HCT116 (cell line): ENCODE data around the gene FTO. TPM values are rescaled to one million over a fixed set of nuclear protein-coding genes. Genes with fewer than 3 reads are reported as not detected.

Experiments used
- ATAC-seq: fragments of 200-7000 bp; cut with Tn5 transposase; 2 replicates; pipeline ENCODE4 v1.9.1; 2020; ENCODE audit warnings: mild to moderate bottlenecking, moderate library complexity
- BruUV-seq: library from RNA; stranded (reverse); fragments of 400-500 nt; replicated peaks from 2 replicates; lab custom pipeline; 2021; lab: Mats Ljungman, UMichigan
- CTCF ChIA-PET: fragments of 300-600 bp; sonication (Branson Sonifier 250); formaldehyde crosslinking; loops from one replicate; lab custom pipeline; 2021; ENCODE audit warnings: antibody characterized with exemption; lab: Charles Lee
- POLR2A ChIA-PET: fragments of 300-600, 350-600 bp; sonication (Branson Sonifier 250); formaldehyde crosslinking; loops from one replicate; lab custom pipeline; 2021; ENCODE audit warnings: antibody characterized with exemption; lab: Charles Lee
- RAD21 ChIA-PET, 2 experiments: fragments of 300-600 bp; sonication (Branson Sonifier 250); formaldehyde crosslinking; loops; one replicate each; lab custom pipeline; 2023; ENCODE audit warnings: low total read pairs in 2 of 2; ENCODE audit not compliant: uncharacterized antibody in 2 of 2, unreplicated experiment in 2 of 2, low non-redundant PET in 1 of 2; lab: Charles Lee
- DNase-seq: peaks from one replicate; pipeline ENCODE4 v3.0.0-alpha.2; 2010; ENCODE audit warnings: low read depth, low spot score
- H2AFZ ChIP-seq: fragments of 200-600 bp; shearing (Covaris generic), sonication (generic); 2 replicates; pipeline ENCODE4 v1.6.1; 2017; ENCODE audit warnings: low read depth, mixed run types, mixed read lengths, antibody characterized with exemption, low read length; ENCODE audit not compliant: poor library complexity, severe bottlenecking
- H3K27ac ChIP-seq: 2 replicates; pipeline ENCODE4 v1.5.1; 2012; ENCODE audit warnings: low read depth, low read length
- H3K27me3 ChIP-seq: fragments of 200-600 bp; sonication (generic); 2 replicates; pipeline ENCODE4 v1.6.1; 2016; ENCODE audit warnings: mixed run types, low read length, mixed read lengths; ENCODE audit not compliant: insufficient read depth
- H3K36me3 ChIP-seq, 2 experiments: fragments of 200-500 bp in 1 of 2; fragments of 200-600 bp in 1 of 2; sonication (Bioruptor generic) in 1 of 2; sonication (generic) in 1 of 2; 2 replicates each; pipeline versions ENCODE4 v1.5.1 to v1.6.1; 2014 to 2016; ENCODE audit warnings: low read length in 2 of 2, inconsistent platforms in 1 of 2, mixed read lengths in 1 of 2, mixed run types in 1 of 2; ENCODE audit not compliant: insufficient read depth in 2 of 2, control insufficient read depth in 1 of 2
- H3K4me1 ChIP-seq, 2 experiments: fragments of 200-600 bp in 1 of 2; sonication (generic) in 1 of 2; 2 replicates each; pipeline versions ENCODE4 v1.5.1 to v1.6.1; 2012 to 2017; ENCODE audit warnings: low read length in 2 of 2, inconsistent platforms in 1 of 2, mild to moderate bottlenecking in 1 of 2, mixed read lengths in 1 of 2, mixed run types in 1 of 2, moderate library complexity in 1 of 2; ENCODE audit not compliant: insufficient read depth in 2 of 2, control insufficient read depth in 1 of 2
- H3K4me2 ChIP-seq: fragments of 200-600 bp; sonication (generic); 2 replicates; pipeline ENCODE4 v1.6.1; 2017; ENCODE audit warnings: mixed run types, low read length, mixed read lengths
- H3K4me3 ChIP-seq, 2 experiments: fragments of 200-600 bp in 1 of 2; sonication (generic) in 1 of 2; replicated peaks in 1 of 2; 2 replicates each; pipeline ENCODE4 v1.5.1; 2011 to 2016; ENCODE audit warnings: low read length in 2 of 2, control low read depth in 1 of 2, low read depth in 1 of 2, mild to moderate bottlenecking in 1 of 2, mixed read lengths in 1 of 2, mixed run types in 1 of 2
- H3K79me2 ChIP-seq: fragments of 200-600 bp; sonication (generic); 2 replicates; pipeline ENCODE4 v1.6.1; 2017; ENCODE audit warnings: mild to moderate bottlenecking, mixed run types, low read length, moderate library complexity, mixed read lengths; ENCODE audit not compliant: insufficient read depth
- H3K9ac ChIP-seq: fragments of 200-600 bp; sonication (generic); 2 replicates; pipeline ENCODE4 v1.6.1; 2016; ENCODE audit warnings: low read length, mixed read lengths
- H3K9me2 ChIP-seq: fragments of 200-600 bp; sonication (generic), shearing (Covaris generic); 2 replicates; pipeline ENCODE4 v1.6.1; 2017; ENCODE audit warnings: mixed run types, mild to moderate bottlenecking, moderate library complexity; ENCODE audit not compliant: insufficient read depth
- H3K9me3 ChIP-seq, 2 experiments: fragments of 200-500 bp in 1 of 2; fragments of 200-600 bp in 1 of 2; sonication (Bioruptor generic) in 1 of 2; sonication (generic) in 1 of 2; 2 replicates each; pipeline ENCODE4 v1.6.1; 2014 to 2017; ENCODE audit warnings: low read length in 2 of 2, mixed read lengths in 2 of 2, inconsistent platforms in 1 of 2, low read depth in 1 of 2, mild to moderate bottlenecking in 1 of 2, mixed run types in 1 of 2, moderate library complexity in 1 of 2; ENCODE audit not compliant: control insufficient read depth in 1 of 2, insufficient read depth in 1 of 2
- H4K20me1 ChIP-seq: fragments of 200-600 bp; sonication (generic), shearing (Covaris generic); 2 replicates; pipeline ENCODE4 v1.6.1; 2017; ENCODE audit warnings: mixed run types, mild to moderate bottlenecking, moderate library complexity; ENCODE audit not compliant: insufficient read depth
- ATF3 ChIP-seq: IDR thresholded peaks from 2 replicates; pipeline ENCODE4 v1.6.1; 2012
- CTCF ChIP-seq, 3 experiments: fragments of 200-600 bp in 1 of 3; sonication (generic) in 1 of 3; IDR thresholded peaks in 2 of 3; conservative IDR thresholded peaks in 1 of 3; 2 replicates each; pipeline ENCODE4 v1.5.1; 2012 to 2017; ENCODE audit warnings: low read depth in 2 of 3, low read length in 2 of 3, antibody characterized with exemption in 1 of 3, borderline replicate concordance in 1 of 3, control low read depth in 1 of 3, mild to moderate bottlenecking in 1 of 3, mixed read lengths in 1 of 3, mixed run types in 1 of 3, moderate library complexity in 1 of 3; ENCODE audit not compliant: insufficient read depth in 1 of 3
- EGR1 ChIP-seq: IDR thresholded peaks from 2 replicates; pipeline ENCODE4 v1.6.1; 2012; ENCODE audit warnings: low read depth
- EZH2 ChIP-seq: fragments of 200-600 bp; sonication (generic); IDR thresholded peaks from 2 replicates; pipeline ENCODE4 v1.6.1; 2017; ENCODE audit warnings: antibody characterized with exemption, mixed run types
- JUND ChIP-seq: IDR thresholded peaks from 2 replicates; pipeline ENCODE4 v1.6.1; 2012
- MAX ChIP-seq: IDR thresholded peaks from 2 replicates; pipeline ENCODE4 v1.6.1; 2012
- POLR2A ChIP-seq: IDR thresholded peaks from 2 replicates; pipeline ENCODE4 v1.7.0; 2011; ENCODE audit warnings: borderline replicate concordance; ENCODE audit not compliant: insufficient read depth, insufficient read length; ENCODE audit errors: extremely low read depth
- POLR2AphosphoS5 ChIP-seq: IDR thresholded peaks from 2 replicates; pipeline ENCODE4 v1.6.1; 2011; ENCODE audit warnings: mild to moderate bottlenecking, low read depth, low read length, moderate library complexity
- RAD21 ChIP-seq: IDR thresholded peaks from 2 replicates; pipeline ENCODE4 v1.6.1; 2012; ENCODE audit warnings: low read depth, mild to moderate bottlenecking
- REST ChIP-seq: IDR thresholded peaks from 2 replicates; pipeline ENCODE4 v1.6.1; 2012; ENCODE audit warnings: low read depth
- SIN3A ChIP-seq: IDR thresholded peaks from 2 replicates; pipeline ENCODE4 v1.6.1; 2012; ENCODE audit warnings: low read depth
- SRF ChIP-seq: IDR thresholded peaks from 2 replicates; pipeline ENCODE4 v1.6.1; 2012; ENCODE audit warnings: low read depth
- TCF7L2 ChIP-seq: IDR thresholded peaks from 2 replicates; pipeline ENCODE4 v1.7.0; 2011; ENCODE audit warnings: borderline replicate concordance, inconsistent platforms; ENCODE audit not compliant: insufficient read depth, insufficient read length; ENCODE audit errors: extremely low read depth
- ZBTB33 ChIP-seq: IDR thresholded peaks from 2 replicates; pipeline ENCODE4 v1.6.1; 2011; ENCODE audit warnings: mild to moderate bottlenecking, low read length, moderate library complexity; ENCODE audit not compliant: insufficient replicate concordance; ENCODE audit errors: extremely low read depth
- ZNF274 ChIP-seq: fragments of 200-500 bp; sonication (Bioruptor generic); IDR thresholded peaks from 2 replicates; pipeline ENCODE4 v1.6.1; 2014; ENCODE audit warnings: mild to moderate bottlenecking, low read depth, low read length, inconsistent platforms
- intact Hi-C: fragments of 100-400 bp; cut with micrococcal nuclease; formaldehyde crosslinking; loops from 2 replicates; pipeline ENCODE4 v1.10.0; 2022
- total RNA-seq: library from RNA; stranded (reverse); gene quantifications from one replicate; pipeline ENCODE4 v1.2.1, GENCODE V29; 2021; ENCODE audit not compliant: unreplicated experiment

FTO gene
- total RNA-seq, 1 experiment from 2014 or later = 55.2 TPM

GRCh38 chr16:54053891-54054820 is 350.2 kb downstream of the FTO start:
- no peaks in the 10 kb centered on the region for H3K79me2 ChIP-seq
- no peak overlapping the region for H3K9ac ChIP-seq
- CTCF ChIA-PET = no interaction called here
- H3K36me3 ChIP-seq = no peaks in the 10 kb centered on the region
- no TSS peak for BruUV-seq
- TF ChIP-seq REST (no peak), CTCF (IDR thresholded peaks at IDR 0.05 in 2 of 3, conservative IDR thresholded peaks at IDR 0.05 in 1 of 3; ENCODE audit: borderline replicate concordance in 1 of 3, insufficient read depth in 1 of 3, low read depth in 2 of 3, low read length in 2 of 3) (no peak), POLR2A (no peak), JUND (no peak), ATF3 (no peak), RAD21 (no peak), EGR1 (no peak), ZBTB33 (no peak), SIN3A (no peak), ZNF274 (no peak), EZH2 (no peak), TCF7L2 (no peak), SRF (no peak), MAX (no peak), POLR2AphosphoS5 (no peak)
- TF ChIP-seq, all 23 proteins: peak for 0
- ChIA-PET POLR2A (no interaction called here), RAD21 (no interaction called here)
- no peaks in the 10 kb centered on the region for H3K27me3 ChIP-seq
- H3K27ac ChIP-seq = no peak overlapping the region
- no peaks in the 10 kb centered on the region for H3K4me1 ChIP-seq
- H3K9me2 ChIP-seq = no peaks in the 10 kb centered on the region
- H3K4me2 ChIP-seq = no peak overlapping the region
- H3K4me3 ChIP-seq = no peak overlapping the region
- H4K20me1 ChIP-seq = no peaks in the 10 kb centered on the region
- H3K9me3 ChIP-seq = no peaks in the 10 kb centered on the region
- intact Hi-C loops = no loop called here
- DNase-seq (no peak), ATAC-seq (no peak)
- no peak overlapping the region for H2AFZ ChIP-seq
